GM18907 (cell line): Measurements from ENCODE around the gene PRPF38A.

Source experiments
- ATAC-seq: cut with Tn5 transposase; IDR thresholded peaks from one replicate; pipeline ENCODE4 v1.9.1; 2021; ENCODE audit warnings: mild to moderate bottlenecking, moderate library complexity; ENCODE audit not compliant: unreplicated experiment

The PRPF38A gene

GRCh38 chr1:52393174-52393573 lies 11.2 kb upstream of the PRPF38A start:
- no peak for ATAC-seq

- ATAC-seq = no peak
Measured at GRCh38 chr1:52399629-52400028, 4.8 kb upstream of the PRPF38A start.

- ATAC-seq = no peak
Measured at GRCh38 chr1:52400131-52400530, 4.3 kb upstream of the PRPF38A start.

- no peak for ATAC-seq
Measured at GRCh38 chr1:52402860-52403240, 1.6 kb upstream of the PRPF38A start.

GRCh38 chr1:52403566-52404115 lies 761 bp upstream of the PRPF38A start:
- peak; percentile 44 for ATAC-seq

- no peak for ATAC-seq
Measured at GRCh38 chr1:52404975-52405338, 555 bp downstream of the PRPF38A start.

GRCh38 chr1:52413410-52413989 lies 9.1 kb downstream of the PRPF38A start:
- ATAC-seq = no peak

- no peak for ATAC-seq
Measured at GRCh38 chr1:52414942-52415341, 10.5 kb downstream of the PRPF38A start.

- no peak for ATAC-seq
Measured at GRCh38 chr1:52416811-52417210, 12.4 kb downstream of the PRPF38A start.

- ATAC-seq = no peak
Measured at GRCh38 chr1:52420713-52421112, 16.3 kb downstream of the PRPF38A start.

- no peak for ATAC-seq
Measured at GRCh38 chr1:52423055-52423454, 18.7 kb downstream of the PRPF38A start.

GRCh38 chr1:52423771-52424170 lies 19.4 kb downstream of the PRPF38A start:
- no peak for ATAC-seq

- no peak for ATAC-seq
Measured at GRCh38 chr1:52424231-52424636, 19.8 kb downstream of the PRPF38A start.

GRCh38 chr1:52424813-52425212 lies 20.4 kb downstream of the PRPF38A start:
- ATAC-seq = no peak

GRCh38 chr1:52426371-52426770 lies 22.0 kb downstream of the PRPF38A start:
- no peak for ATAC-seq

GRCh38 chr1:52427152-52427551 lies 22.8 kb downstream of the PRPF38A start:
- no peak for ATAC-seq

- ATAC-seq = no peak
Measured at GRCh38 chr1:52432807-52433206, 28.4 kb downstream of the PRPF38A start.

GRCh38 chr1:52435211-52435610 lies 30.8 kb downstream of the PRPF38A start:
- ATAC-seq = no peak

- no peak for ATAC-seq
Measured at GRCh38 chr1:52435650-52436049, 31.2 kb downstream of the PRPF38A start.

- ATAC-seq = no peak
Measured at GRCh38 chr1:52436817-52437216, 32.4 kb downstream of the PRPF38A start.

- ATAC-seq = no peak
Measured at GRCh38 chr1:52439976-52440375, 35.6 kb downstream of the PRPF38A start.

GRCh38 chr1:52444463-52444862 lies 40.1 kb downstream of the PRPF38A start:
- no peak for ATAC-seq

- no peak for ATAC-seq
Measured at GRCh38 chr1:52454127-52454526, 49.7 kb downstream of the PRPF38A start.
